Prostate gland (tissue), 2 donors: ENCODE results near the gene LCE1A. TPM values are rescaled to one million over a fixed set of nuclear protein-coding genes. Genes with fewer than 3 reads are reported as not detected.

Experiments used
- DNase-seq: peaks from one replicate; pipeline ENCODE4 v3.0.0-alpha.2; 2019; ENCODE audit warnings: low spot score
- H3K27ac ChIP-seq, 2 donors: fragments of 200-600 bp; sonication (generic); 2 replicates each; pipeline ENCODE4 v1.5.1; 2017 to 2019
- H3K27me3 ChIP-seq: fragments of 200-600 bp; sonication (generic); replicated peaks from 2 replicates; pipeline ENCODE4 v1.5.1; 2019; ENCODE audit not compliant: insufficient read depth
- H3K36me3 ChIP-seq, 2 donors: fragments of 200-600 bp; sonication (generic); 1 replicate in 1 of 2; 2 replicates in 1 of 2; pipeline versions ENCODE4 v1.5.1 to v1.8.1; 2017 to 2019
- H3K4me1 ChIP-seq: fragments of 200-600 bp; sonication (generic); replicated peaks from 2 replicates; pipeline ENCODE4 v1.5.1; 2019
- H3K4me3 ChIP-seq, 2 donors: fragments of 200-600 bp; sonication (generic); 2 replicates each; pipeline ENCODE4 v1.5.1; 2017 to 2019
- H3K9me3 ChIP-seq: fragments of 200-600 bp; sonication (generic); 2 replicates; pipeline ENCODE4 v1.5.1; 2017
- POLR2A ChIP-seq: fragments of 450-650 bp; IDR thresholded peaks from one replicate; pipeline ENCODE4 v1.6.1; 2016; ENCODE audit warnings: antibody characterized with exemption, mild to moderate bottlenecking
- POLR2AphosphoS5 ChIP-seq: sonication (generic); formaldehyde crosslinking; IDR thresholded peaks from one replicate; pipeline ENCODE4 v1.6.1; 2017; ENCODE audit warnings: antibody characterized with exemption
- WGBS: methylation state at CpG from one replicate; pipeline ENCODE4 v1.1.5; 2018; 5-methylcytosine and 5-hydroxymethylcytosine counted together
- intact Hi-C: fragments of 100-400 bp; cut with DNase I; formaldehyde crosslinking; loops from one replicate; pipeline ENCODE4 v1.14.2; 2022
- total RNA-seq, 2 donors: library from RNA; depleted of rRNA; stranded (reverse); fragments of >200 nt; gene quantifications; one replicate each; pipeline ENCODE4 v1.1.0, GENCODE V29; 2016
- TF ChIP-seq, protein P1 (sequence below), 4 experiments: fragments of 200-600 bp in 2 of 4; fragments of 450-650 bp in 2 of 4; sonication (generic) in 2 of 4; IDR thresholded peaks; 1 replicate in 3 of 4; 2 replicates in 1 of 4; pipeline ENCODE4 v1.5.1; 2016 to 2019; ENCODE audit warnings: antibody characterized with exemption in 4 of 4, mild to moderate bottlenecking in 2 of 4, moderate library complexity in 2 of 4

The LCE1A gene
- total RNA-seq, 2 donors from 2014 or later, result 3.4 TPM; not detected in 1

DNA sequence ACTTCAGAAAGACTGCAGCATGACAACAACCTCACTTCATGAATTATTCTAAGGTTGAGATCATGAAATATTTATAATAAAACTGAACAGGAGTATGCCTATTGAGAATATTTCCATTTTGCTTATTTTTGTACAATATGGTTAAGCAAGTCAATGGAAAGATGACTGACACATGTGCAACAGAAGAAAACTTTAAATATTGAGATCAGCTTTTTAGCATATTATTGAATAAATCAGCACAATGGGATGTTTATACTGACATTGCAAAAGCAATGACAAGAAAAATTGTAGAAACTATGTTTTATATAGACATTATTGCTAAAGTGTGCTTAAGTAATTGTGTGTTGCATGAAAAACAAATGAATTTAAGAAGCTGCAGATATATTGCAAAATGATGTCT is 37.2 kb downstream of the LCE1A start:
- Histone ChIP-seq H3K27me3 (no peaks in the 10 kb centered on the region), H3K4me3 (no peak overlapping the region), H3K9me3 (no peaks in the 10 kb centered on the region), H3K4me1 (no peaks in the 10 kb centered on the region), H3K27ac (no peak overlapping the region), H3K36me3 (no peaks in the 10 kb centered on the region)
- intact Hi-C loops, result no loop called here
- no peak for DNase-seq
- TF ChIP-seq POLR2A (no peak), POLR2AphosphoS5 (no peak)
- TF ChIP-seq, protein P1, sequence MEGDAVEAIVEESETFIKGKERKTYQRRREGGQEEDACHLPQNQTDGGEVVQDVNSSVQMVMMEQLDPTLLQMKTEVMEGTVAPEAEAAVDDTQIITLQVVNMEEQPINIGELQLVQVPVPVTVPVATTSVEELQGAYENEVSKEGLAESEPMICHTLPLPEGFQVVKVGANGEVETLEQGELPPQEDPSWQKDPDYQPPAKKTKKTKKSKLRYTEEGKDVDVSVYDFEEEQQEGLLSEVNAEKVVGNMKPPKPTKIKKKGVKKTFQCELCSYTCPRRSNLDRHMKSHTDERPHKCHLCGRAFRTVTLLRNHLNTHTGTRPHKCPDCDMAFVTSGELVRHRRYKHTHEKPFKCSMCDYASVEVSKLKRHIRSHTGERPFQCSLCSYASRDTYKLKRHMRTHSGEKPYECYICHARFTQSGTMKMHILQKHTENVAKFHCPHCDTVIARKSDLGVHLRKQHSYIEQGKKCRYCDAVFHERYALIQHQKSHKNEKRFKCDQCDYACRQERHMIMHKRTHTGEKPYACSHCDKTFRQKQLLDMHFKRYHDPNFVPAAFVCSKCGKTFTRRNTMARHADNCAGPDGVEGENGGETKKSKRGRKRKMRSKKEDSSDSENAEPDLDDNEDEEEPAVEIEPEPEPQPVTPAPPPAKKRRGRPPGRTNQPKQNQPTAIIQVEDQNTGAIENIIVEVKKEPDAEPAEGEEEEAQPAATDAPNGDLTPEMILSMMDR (IDR thresholded peaks at IDR 0.05), result no peak

DNA sequence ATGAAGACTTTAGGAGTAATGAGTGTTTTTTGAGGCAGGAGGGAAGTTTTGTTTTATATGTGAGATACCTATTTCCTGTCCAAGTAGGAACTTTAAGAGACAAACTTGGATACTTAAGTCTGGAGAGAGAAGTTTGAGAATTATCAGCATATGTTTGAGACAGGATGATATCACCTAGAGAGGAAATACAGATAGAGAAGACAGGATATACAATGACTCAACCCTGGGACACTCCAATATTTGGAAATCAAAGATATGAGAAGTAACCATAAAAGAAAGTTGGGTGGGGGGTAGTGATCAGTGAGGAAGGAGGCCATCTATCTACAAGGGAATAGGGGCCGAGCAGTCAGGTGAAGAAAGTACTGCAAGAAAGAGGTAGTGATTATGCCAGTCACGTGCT is 39.0 kb downstream of the LCE1A start:
- Histone ChIP-seq H3K4me1 (no peaks in the 10 kb centered on the region), H3K27ac (no peak overlapping the region), H3K4me3 (no peak overlapping the region), H3K9me3 (no peaks in the 10 kb centered on the region), H3K36me3 (no peaks in the 10 kb centered on the region), H3K27me3 (no peaks in the 10 kb centered on the region)
- intact Hi-C loops, result no loop called here
- DNase-seq, result no peak
- no peak for TF ChIP-seq POLR2A
- WGBS, result 70% methylated on average over 2 of the region's 2 CpGs

DNA sequence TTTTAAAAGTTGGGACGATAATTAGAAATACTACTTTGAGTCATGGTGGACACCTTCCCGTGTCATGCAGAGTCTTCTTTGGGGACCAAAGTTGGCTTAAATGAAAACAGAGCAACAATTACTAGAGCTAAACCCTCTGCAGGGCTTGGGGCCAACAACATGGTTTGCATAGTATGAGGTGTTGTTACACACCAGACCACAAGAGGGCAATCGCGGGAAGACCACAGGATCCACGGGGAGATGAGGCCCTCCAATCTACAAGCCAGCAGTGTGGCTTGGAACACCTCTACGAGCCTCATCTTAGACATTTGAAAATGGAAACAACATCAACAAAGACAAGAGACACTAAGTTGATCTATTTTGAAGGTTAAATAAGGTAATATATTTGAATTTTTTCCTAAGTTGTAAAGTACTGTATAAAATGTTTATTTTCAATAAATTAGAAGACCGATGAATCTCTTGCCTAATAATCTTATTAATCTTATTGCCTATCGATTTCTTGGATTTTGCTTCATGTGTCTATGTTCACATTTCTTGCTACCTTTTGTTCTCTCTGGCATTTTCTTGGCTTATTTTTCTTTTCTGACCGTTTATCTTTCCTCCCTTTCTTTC is 42.6 kb downstream of the LCE1A start:
- Histone ChIP-seq H3K9me3 (no peaks in the 10 kb centered on the region), H3K27me3 (no peaks in the 10 kb centered on the region), H3K27ac (no peak overlapping the region), H3K4me1 (no peaks in the 10 kb centered on the region), H3K36me3 (no peaks in the 10 kb centered on the region), H3K4me3 (no peak overlapping the region)
- 34% methylated on average over 9 of the region's 9 CpGs for WGBS
- no peak for TF ChIP-seq POLR2A
- no peak for TF ChIP-seq POLR2AphosphoS5
- TF ChIP-seq, protein P1 (IDR thresholded peaks at IDR 0.05), result peak in 3 of 4 experiments; percentile 23 to 50 (median 35)
- intact Hi-C loops, result loop anchor here (2.0 kb wide), 1 partner anchor 353 kb away; no protein-coding TSS in a partner anchor
- peak; percentile 29 for DNase-seq

DNA sequence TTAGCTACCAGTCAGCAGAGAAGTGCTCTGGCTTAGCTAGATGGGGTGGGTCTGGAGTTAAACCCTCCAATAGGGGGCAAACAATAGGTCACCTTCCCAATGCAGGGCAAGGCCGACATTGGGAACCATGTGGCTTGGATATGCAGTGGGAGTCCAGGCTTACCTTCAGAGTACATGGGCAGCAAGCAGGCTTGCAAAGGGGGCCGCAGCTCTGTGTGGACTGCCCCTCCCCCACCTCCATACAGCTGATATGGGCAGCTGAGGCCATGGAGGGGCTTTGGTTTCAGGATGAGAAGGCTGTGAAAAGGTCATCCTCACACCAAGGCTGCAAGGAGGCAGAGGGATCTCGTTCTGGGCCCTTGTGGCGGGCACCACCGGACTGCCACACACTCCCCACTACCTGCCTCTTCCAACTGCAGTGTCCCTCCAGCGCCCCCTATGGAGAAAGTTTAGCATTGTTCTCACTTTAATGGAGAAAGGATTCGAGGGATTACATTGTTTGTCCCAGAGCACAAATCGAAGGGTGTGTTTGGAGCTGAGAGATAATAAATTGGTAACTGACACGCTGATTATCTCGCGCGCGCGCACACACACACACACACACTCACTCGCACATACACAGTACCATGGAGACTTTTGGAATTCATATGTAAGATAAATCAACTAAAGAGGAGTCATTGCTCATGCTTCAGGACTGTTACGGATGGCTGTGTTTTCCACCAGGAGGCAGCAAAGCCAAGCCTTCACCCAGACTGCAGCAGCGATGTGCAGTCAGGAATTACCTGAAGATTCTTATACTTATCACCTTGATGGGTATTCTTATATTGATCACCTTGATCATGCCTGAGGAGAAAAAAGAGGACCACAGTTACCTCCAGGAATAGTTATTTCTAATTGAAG is 43.8 kb downstream of the LCE1A start:
- TF ChIP-seq, protein P1 (IDR thresholded peaks at IDR 0.05), result peak in 2 of 4 experiments; percentile 5 to 6
- TF ChIP-seq POLR2A (no peak), POLR2AphosphoS5 (no peak)
- Histone ChIP-seq H3K4me3 (no peak overlapping the region), H3K27ac (no peak overlapping the region), H3K36me3 (no peaks in the 10 kb centered on the region), H3K9me3 (no peaks in the 10 kb centered on the region), H3K27me3 (no peaks in the 10 kb centered on the region), H3K4me1 (no peaks in the 10 kb centered on the region)
- WGBS, result 51% methylated on average over 17 of the region's 17 CpGs
- DNase-seq, result no peak
- intact Hi-C loops, result loop anchor here (2.0 kb wide), 1 partner anchor 352 kb away; no protein-coding TSS in a partner anchor

DNA sequence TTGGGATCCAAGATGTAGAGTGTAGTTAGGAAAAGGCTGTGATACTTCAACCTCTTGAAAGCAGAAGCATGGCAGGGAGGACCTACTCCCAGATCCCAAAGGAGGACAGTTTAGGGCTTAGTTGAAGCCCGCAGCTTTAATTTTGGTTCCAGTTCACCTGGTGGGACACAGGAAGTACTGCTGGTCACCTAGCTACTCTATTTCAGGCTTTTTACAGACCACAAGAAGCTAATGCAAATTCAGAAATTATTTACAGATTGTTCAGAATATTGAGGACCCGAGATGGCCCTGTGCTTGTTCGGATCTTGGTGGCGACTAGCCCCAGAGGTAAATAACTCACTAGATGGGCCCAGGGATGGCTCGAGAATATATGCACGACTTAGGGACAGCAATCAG is 44.5 kb downstream of the LCE1A start:
- WGBS, result 85% methylated on average over 6 of the region's 6 CpGs

More for the DNA sequence above, 44.5 kb downstream of the LCE1A start:
- Histone ChIP-seq H3K4me3 (no peak overlapping the region), H3K27me3 (no peaks in the 10 kb centered on the region), H3K27ac (no peak overlapping the region), H3K4me1 (no peaks in the 10 kb centered on the region), H3K9me3 (no peaks in the 10 kb centered on the region), H3K36me3 (no peaks in the 10 kb centered on the region)
- no peak for DNase-seq
- no peak for TF ChIP-seq POLR2A
- TF ChIP-seq, protein P1 (IDR thresholded peaks at IDR 0.05), result no peak
- TF ChIP-seq POLR2AphosphoS5, result no peak
- intact Hi-C loops, result loop anchor here (2.0 kb wide), 1 partner anchor 351 kb away; no protein-coding TSS in a partner anchor
